OCI-LY7 (cell line): Measurements from ENCODE around the gene SLC25A26. TPM values are rescaled to one million over a fixed set of nuclear protein-coding genes. Genes with fewer than 3 reads are reported as not detected.

Source experiments
- BruUV-seq: library from RNA; stranded (reverse); fragments of 400-500 nt; replicated peaks from 2 replicates; lab custom pipeline; 2021; lab: Mats Ljungman, UMichigan
- CTCF ChIA-PET: fragments of 300-600 bp; sonication (Branson Sonifier 250); formaldehyde crosslinking; loops from one replicate; lab custom pipeline; 2022; ENCODE audit warnings: antibody characterized with exemption; ENCODE audit not compliant: unreplicated experiment; lab: Charles Lee
- POLR2A ChIA-PET: fragments of 300-600 bp; sonication (Branson Sonifier 250); formaldehyde crosslinking; loops from one replicate; lab custom pipeline; 2022; ENCODE audit warnings: antibody characterized with exemption; lab: Charles Lee
- DNase-seq: peaks from one replicate; pipeline ENCODE4 v3.0.0-alpha.2; 2015; ENCODE audit warnings: low spot score
- H2AFZ ChIP-seq: fragments of 200-600 bp; sonication (generic), shearing (Covaris generic); 2 replicates; pipeline ENCODE4 v1.6.1; 2014; ENCODE audit warnings: mild to moderate bottlenecking, antibody characterized with exemption, low read length, moderate library complexity
- H3K27ac ChIP-seq: fragments of 200-600 bp; sonication (generic); 2 replicates; pipeline ENCODE4 v1.5.1; 2014; ENCODE audit warnings: mixed run types, low read depth, mild to moderate bottlenecking, moderate library complexity, low read length, inconsistent platforms; ENCODE audit not compliant: poor library complexity, severe bottlenecking
- H3K36me3 ChIP-seq: fragments of 200-600 bp; sonication (generic); 2 replicates; pipeline ENCODE4 v1.6.1; 2014; ENCODE audit warnings: mild to moderate bottlenecking, antibody characterized with exemption, low read length, moderate library complexity, mixed read lengths; ENCODE audit not compliant: insufficient read depth
- H3K4me1 ChIP-seq: fragments of 200-600 bp; sonication (generic); 2 replicates; pipeline ENCODE4 v1.5.1; 2014; ENCODE audit warnings: mild to moderate bottlenecking, low read length; ENCODE audit not compliant: insufficient read depth, poor library complexity, severe bottlenecking
- H3K4me2 ChIP-seq: fragments of 200-600 bp; sonication (generic); 2 replicates; pipeline ENCODE4 v1.6.1; 2014; ENCODE audit warnings: mild to moderate bottlenecking, low read length
- H3K4me3 ChIP-seq: fragments of 200-600 bp; sonication (generic); 2 replicates; pipeline ENCODE4 v1.5.1; 2014; ENCODE audit warnings: mild to moderate bottlenecking, low read depth, low read length; ENCODE audit not compliant: poor library complexity, severe bottlenecking
- H3K79me2 ChIP-seq: fragments of 200-600 bp; sonication (generic); 2 replicates; pipeline ENCODE4 v1.6.1; 2016; ENCODE audit warnings: low read depth, mild to moderate bottlenecking, low read length, moderate library complexity, mixed read lengths; ENCODE audit not compliant: insufficient read depth
- H3K9me2 ChIP-seq: fragments of 200-600 bp; sonication (generic); 2 replicates; pipeline ENCODE4 v1.6.1; 2016; ENCODE audit warnings: mild to moderate bottlenecking, low read length, mixed read lengths; ENCODE audit not compliant: insufficient read depth
- H3K9me3 ChIP-seq: fragments of 200-600 bp; sonication (generic); 2 replicates; pipeline ENCODE4 v1.6.1; 2014; ENCODE audit warnings: mild to moderate bottlenecking, mixed run types, low read length, mixed read lengths
- H4K20me1 ChIP-seq: fragments of 200-600 bp; sonication (generic); 2 replicates; pipeline ENCODE4 v1.6.1; 2014; ENCODE audit warnings: mild to moderate bottlenecking, antibody characterized with exemption, low read length, moderate library complexity, mixed read lengths; ENCODE audit not compliant: insufficient read depth
- EZH2phosphoT487 ChIP-seq: fragments of 200-600 bp; sonication (generic); IDR thresholded peaks from 2 replicates; pipeline ENCODE4 v1.6.1; 2018; ENCODE audit warnings: low read depth, borderline replicate concordance, mild to moderate bottlenecking, mixed run types, antibody characterized with exemption, low read length, moderate library complexity, mixed read lengths
- intact Hi-C: fragments of 100-400 bp; cut with micrococcal nuclease; formaldehyde crosslinking; loops from one replicate; pipeline ENCODE4 v1.10.0; 2022; ENCODE audit not compliant: unreplicated experiment
- total RNA-seq, 2 experiments: library from RNA; depleted of rRNA in 1 of 2; stranded (reverse); fragments of >200 nt in 1 of 2; shearing (Covaris generic) in 1 of 2; gene quantifications; 2 replicates each; pipeline ENCODE4 v1.2.3, GENCODE V29; 2014 to 2022
- TF ChIP-seq, protein P1 (sequence below): fragments of 200-600 bp; sonication (generic); conservative IDR thresholded peaks from 2 replicates; pipeline ENCODE4 v1.5.1; 2014; ENCODE audit warnings: mild to moderate bottlenecking, antibody characterized with exemption, low read length, moderate library complexity, mixed read lengths

SLC25A26 gene
- total RNA-seq, 2 experiments from 2014 or later: 9.8 to 14.2 TPM

DNA sequence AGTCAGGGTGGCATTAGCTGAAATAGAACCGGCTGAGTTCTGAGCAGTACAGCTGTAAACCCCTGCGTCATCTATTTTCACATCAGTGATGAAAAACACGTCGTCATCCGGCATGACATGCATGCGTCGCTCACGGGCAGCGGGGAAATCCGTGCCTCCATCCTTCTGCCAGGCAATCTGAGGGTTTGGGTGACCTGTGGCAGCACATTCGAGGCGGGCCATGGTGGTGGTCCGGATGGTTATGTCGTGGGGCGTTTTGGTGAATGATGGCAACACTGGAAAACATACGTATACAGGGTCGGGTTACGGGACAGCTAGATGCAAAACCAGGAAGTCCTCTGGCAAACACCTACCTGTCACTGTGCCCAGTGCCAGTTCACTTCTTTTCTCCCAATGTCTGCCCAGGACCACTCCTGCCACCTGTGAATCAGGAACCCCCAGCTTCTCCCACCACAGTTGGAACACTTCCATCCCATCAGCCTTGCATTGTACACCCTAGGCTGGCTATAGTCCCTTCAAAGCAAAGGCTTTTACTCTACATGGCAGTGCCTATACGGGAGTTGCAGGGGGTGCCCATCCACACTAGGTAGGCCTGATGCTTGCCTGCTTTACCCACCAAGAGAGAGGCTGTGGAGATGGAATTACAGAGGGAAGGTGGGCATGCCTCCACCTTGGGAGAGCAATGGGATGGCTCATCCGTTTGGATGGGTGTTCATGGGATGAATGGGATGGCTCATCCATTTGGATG, 163.4 kb downstream of the SLC25A26 start:
- ChIA-PET POLR2A (interaction anchor here (0.6 kb wide), 3 partner anchors 153 to 440 kb away, joined by 3 read pairs; no protein-coding TSS in a partner anchor), CTCF (interaction anchor here (0.5 to 0.6 kb wide), 2 partner anchors 163 to 687 kb away, joined by 3 to 4 read pairs; no protein-coding TSS in a partner anchor)
- TF ChIP-seq, protein P1, sequence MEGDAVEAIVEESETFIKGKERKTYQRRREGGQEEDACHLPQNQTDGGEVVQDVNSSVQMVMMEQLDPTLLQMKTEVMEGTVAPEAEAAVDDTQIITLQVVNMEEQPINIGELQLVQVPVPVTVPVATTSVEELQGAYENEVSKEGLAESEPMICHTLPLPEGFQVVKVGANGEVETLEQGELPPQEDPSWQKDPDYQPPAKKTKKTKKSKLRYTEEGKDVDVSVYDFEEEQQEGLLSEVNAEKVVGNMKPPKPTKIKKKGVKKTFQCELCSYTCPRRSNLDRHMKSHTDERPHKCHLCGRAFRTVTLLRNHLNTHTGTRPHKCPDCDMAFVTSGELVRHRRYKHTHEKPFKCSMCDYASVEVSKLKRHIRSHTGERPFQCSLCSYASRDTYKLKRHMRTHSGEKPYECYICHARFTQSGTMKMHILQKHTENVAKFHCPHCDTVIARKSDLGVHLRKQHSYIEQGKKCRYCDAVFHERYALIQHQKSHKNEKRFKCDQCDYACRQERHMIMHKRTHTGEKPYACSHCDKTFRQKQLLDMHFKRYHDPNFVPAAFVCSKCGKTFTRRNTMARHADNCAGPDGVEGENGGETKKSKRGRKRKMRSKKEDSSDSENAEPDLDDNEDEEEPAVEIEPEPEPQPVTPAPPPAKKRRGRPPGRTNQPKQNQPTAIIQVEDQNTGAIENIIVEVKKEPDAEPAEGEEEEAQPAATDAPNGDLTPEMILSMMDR: no peak
- no peak for TF ChIP-seq EZH2phosphoT487
- peaks cover 99% of the 10 kb centered on the region for H3K36me3 ChIP-seq
- intact Hi-C loops: no loop called here
- peaks cover 9% of the 10 kb centered on the region for H3K4me1 ChIP-seq
- no peaks in the 10 kb centered on the region for H3K9me2 ChIP-seq
- no peak for DNase-seq
- H3K9me3 ChIP-seq: peaks cover 11% of the 10 kb centered on the region; the same call in 1 of the 2 replicates
- no peak overlapping the region for H3K27ac ChIP-seq
- no peak overlapping the region for H3K4me3 ChIP-seq
- BruUV-seq: no TSS peak
- H3K4me2 ChIP-seq: no peak overlapping the region
- H4K20me1 ChIP-seq: 0 out of 2 replicates have a peak, but pooled peaks cover 4% of the 10 kb centered on the region
- no peak overlapping the region for H2AFZ ChIP-seq
- peaks cover 24% of the 10 kb centered on the region; the same call in 1 of the 2 replicates for H3K79me2 ChIP-seq

DNA sequence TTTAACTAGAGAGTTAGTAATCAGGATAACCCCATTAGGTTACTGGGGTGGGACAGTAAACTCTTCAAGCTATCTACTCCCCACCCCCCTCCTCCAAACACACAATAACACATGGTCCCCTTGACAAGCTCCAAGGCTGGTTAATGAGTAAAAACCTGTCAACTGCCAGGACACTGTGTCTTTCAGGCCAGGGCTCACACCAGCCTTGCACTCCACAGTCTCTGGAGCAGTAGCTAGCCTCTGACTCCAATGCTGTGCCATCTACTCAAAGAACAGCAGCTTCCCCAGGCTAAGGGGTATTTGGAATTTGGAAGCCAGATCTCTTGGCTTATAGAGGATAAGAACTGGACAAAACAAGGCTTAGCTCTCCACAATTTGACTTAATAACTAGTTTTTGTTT, 164.3 kb downstream of the SLC25A26 start:
- peaks cover 33% of the 10 kb centered on the region; the same call in 1 of the 2 replicates for H3K79me2 ChIP-seq
- ChIA-PET CTCF (interaction anchor here (0.6 kb wide), 1 partner anchor 686 kb away, joined by 4 read pairs; no protein-coding TSS in a partner anchor), POLR2A (interaction anchor here (0.5 kb wide), 1 partner anchor 318 kb away, joined by 6 read pairs; no protein-coding TSS in a partner anchor)
- H3K4me1 ChIP-seq: peaks cover 18% of the 10 kb centered on the region
- H4K20me1 ChIP-seq: 0 out of 2 replicates have a peak, but pooled peaks cover 4% of the 10 kb centered on the region
- TF ChIP-seq, protein P1: no peak
- no peak for TF ChIP-seq EZH2phosphoT487
- no peak overlapping the region for H3K27ac ChIP-seq
- no peak overlapping the region for H3K4me2 ChIP-seq
- no peak for DNase-seq
- peaks cover 11% of the 10 kb centered on the region; the same call in 1 of the 2 replicates for H3K9me3 ChIP-seq
- peaks cover 99% of the 10 kb centered on the region for H3K36me3 ChIP-seq
- H2AFZ ChIP-seq: no peak overlapping the region
- H3K4me3 ChIP-seq: no peak overlapping the region
- intact Hi-C loops: no loop called here
- H3K9me2 ChIP-seq: no peaks in the 10 kb centered on the region
- BruUV-seq: no TSS peak
